Rectal smooth muscle tissue (tissue), 1 donor: ENCODE data around the gene TARS2.

Experiments used
- H3K27ac ChIP-seq: one replicate; pipeline ENCODE4 v1.7.0; 2013; ENCODE audit warnings: low read depth, low read length, inconsistent platforms
- H3K27me3 ChIP-seq: one replicate; pipeline ENCODE4 v1.7.0; 2013; ENCODE audit warnings: low read length; ENCODE audit not compliant: control insufficient read depth, insufficient read depth
- H3K36me3 ChIP-seq: one replicate; pipeline ENCODE4 v1.7.0; 2013; ENCODE audit warnings: low read length; ENCODE audit not compliant: control insufficient read depth, insufficient read depth
- H3K4me1 ChIP-seq: one replicate; pipeline ENCODE4 v1.7.0; 2013; ENCODE audit warnings: low read length; ENCODE audit not compliant: control insufficient read depth, insufficient read depth
- H3K4me3 ChIP-seq: one replicate; pipeline ENCODE4 v1.7.0; 2013; ENCODE audit warnings: low read length
- H3K9ac ChIP-seq: one replicate; pipeline ENCODE4 v1.7.0; 2013; ENCODE audit warnings: low read length

Gene TARS2

GRCh38 chr1:150555971-150556865 lies 69.0 kb downstream of the TARS2 start:
- Histone ChIP-seq H3K36me3 (peaks cover 5% of the 10 kb centered on the region), H3K9ac (no peak overlapping the region), H3K4me1 (peaks cover 8% of the 10 kb centered on the region), H3K4me3 (no peak overlapping the region), H3K27me3 (peaks cover 2% of the 10 kb centered on the region), H3K27ac (no peak overlapping the region)

GRCh38 chr1:150557065-150557600 lies 69.9 kb downstream of the TARS2 start:
- peaks cover 5% of the 10 kb centered on the region for H3K36me3 ChIP-seq
- H3K27ac ChIP-seq = no peak overlapping the region
- no peaks in the 10 kb centered on the region for H3K27me3 ChIP-seq
- H3K9ac ChIP-seq = no peak overlapping the region
- peaks cover 13% of the 10 kb centered on the region for H3K4me1 ChIP-seq
- H3K4me3 ChIP-seq = no peak overlapping the region
